ENCODE measurements around the gene METRN. TPM values are rescaled to one million over a fixed set of nuclear protein-coding genes. Genes with fewer than 3 reads are reported as not detected.
"Not testable (repeated sequence)": the region's sequence is repeated elsewhere in the genome, so short reads cannot be mapped to it uniquely, and the experiment has no call there.

METRN gene
- total RNA-seq, 4 donors from 2014 or later, result 56.5 to 143 (median 78.0) TPM

DNA sequence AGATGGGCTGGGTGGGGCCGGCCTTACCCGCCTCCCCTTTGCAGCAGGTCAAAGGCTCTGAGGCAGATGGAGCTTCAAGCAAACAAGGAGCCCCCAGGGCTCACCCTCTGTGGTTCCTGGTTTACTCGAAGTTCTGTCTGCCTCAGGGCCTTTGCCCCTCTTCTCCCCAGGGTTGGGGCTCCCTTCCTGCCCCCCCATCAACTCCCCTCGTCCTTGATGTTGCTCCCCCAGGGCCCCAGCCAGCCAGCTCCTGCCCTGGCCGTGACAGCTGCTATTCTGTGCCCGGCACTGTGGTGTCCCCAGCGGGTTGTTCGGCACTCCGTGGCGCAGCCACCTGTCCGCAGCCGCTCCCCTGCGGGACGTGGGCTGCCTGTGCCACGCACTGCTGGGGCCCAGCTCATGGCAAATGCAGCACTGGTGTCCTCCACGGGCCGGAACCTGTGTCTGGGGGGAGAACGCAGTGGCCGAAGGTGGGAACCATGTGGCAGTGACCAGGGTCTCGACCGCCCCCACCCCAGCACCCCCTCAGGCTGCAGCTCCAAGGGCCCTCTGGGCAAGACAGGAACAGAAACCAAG is 4.3 kb upstream of the METRN start:
- no peak for DNase-seq (ENCODE audit: extremely low spot score)
- H3K4me3 ChIP-seq, result no peak overlapping the region
- H3K9me3 ChIP-seq, result no peaks in the 10 kb centered on the region
- WGBS, result 75% methylated on average over 12 of the region's 21 CpGs
- no peak for TF ChIP-seq POLR2A (IDR thresholded peaks at IDR 0.05; ENCODE audit: low read depth)
- TF ChIP-seq, protein P1, sequence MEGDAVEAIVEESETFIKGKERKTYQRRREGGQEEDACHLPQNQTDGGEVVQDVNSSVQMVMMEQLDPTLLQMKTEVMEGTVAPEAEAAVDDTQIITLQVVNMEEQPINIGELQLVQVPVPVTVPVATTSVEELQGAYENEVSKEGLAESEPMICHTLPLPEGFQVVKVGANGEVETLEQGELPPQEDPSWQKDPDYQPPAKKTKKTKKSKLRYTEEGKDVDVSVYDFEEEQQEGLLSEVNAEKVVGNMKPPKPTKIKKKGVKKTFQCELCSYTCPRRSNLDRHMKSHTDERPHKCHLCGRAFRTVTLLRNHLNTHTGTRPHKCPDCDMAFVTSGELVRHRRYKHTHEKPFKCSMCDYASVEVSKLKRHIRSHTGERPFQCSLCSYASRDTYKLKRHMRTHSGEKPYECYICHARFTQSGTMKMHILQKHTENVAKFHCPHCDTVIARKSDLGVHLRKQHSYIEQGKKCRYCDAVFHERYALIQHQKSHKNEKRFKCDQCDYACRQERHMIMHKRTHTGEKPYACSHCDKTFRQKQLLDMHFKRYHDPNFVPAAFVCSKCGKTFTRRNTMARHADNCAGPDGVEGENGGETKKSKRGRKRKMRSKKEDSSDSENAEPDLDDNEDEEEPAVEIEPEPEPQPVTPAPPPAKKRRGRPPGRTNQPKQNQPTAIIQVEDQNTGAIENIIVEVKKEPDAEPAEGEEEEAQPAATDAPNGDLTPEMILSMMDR (IDR thresholded peaks at IDR 0.05), result no peak
- TF ChIP-seq EP300 (IDR thresholded peaks at IDR 0.05), result no peak
- H3K36me3 ChIP-seq, result no peaks in the 10 kb centered on the region
- no peak overlapping the region for H3K27ac ChIP-seq (replicated peaks in 1 of 4)
- H3K27me3 ChIP-seq, result peaks cover 0 to 75% (median 53%) of the 10 kb centered on the region in 4 donors
- H3K4me1 ChIP-seq, result peaks cover 15 to 54% (median 44%) of the 10 kb centered on the region in 4 donors
- intact Hi-C loops (cut with DNase I), result loop anchor here (1.0 to 2.0 kb wide), 2 partner anchors 32 to 75 kb away; no protein-coding TSS in a partner anchor

DNA sequence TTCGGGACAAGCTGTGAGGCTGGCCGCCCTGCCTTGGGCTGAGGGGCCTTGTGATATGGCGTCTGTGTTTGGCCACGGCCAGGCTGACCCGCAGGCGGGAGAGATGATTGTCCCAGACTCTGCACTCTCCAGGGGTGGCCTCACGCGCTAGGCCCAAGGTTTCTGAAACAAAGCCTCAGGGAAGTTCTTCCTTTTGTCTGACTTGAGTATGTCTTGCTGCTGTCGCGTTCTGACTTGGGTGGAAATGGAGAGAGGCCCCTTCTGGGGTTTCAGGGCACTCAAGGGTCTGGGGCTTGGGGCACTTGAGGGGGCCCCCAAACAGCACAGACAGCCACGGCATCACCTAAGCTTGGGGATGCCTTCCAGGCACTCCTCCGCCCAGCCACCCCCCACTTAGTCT is 3.8 kb upstream of the METRN start:
- TF ChIP-seq, protein P1 (IDR thresholded peaks at IDR 0.05), result no peak
- no peak for TF ChIP-seq POLR2A (IDR thresholded peaks at IDR 0.05; ENCODE audit: low read depth)
- TF ChIP-seq POLR2AphosphoS5 (IDR thresholded peaks at IDR 0.05), result no peak
- TF ChIP-seq EP300 (IDR thresholded peaks at IDR 0.05), result no peak
- Histone ChIP-seq H3K4me1 (peaks cover 17 to 56% (median 45%) of the 10 kb centered on the region in 4 donors), H3K4me3 (no peak overlapping the region), H3K36me3 (no peaks in the 10 kb centered on the region), H3K27me3 (peaks cover 0 to 71% (median 51%) of the 10 kb centered on the region in 4 donors), H3K9me3 (no peaks in the 10 kb centered on the region), H3K27ac (replicated peaks in 1 of 4) (no peak overlapping the region)
- no peak for DNase-seq (ENCODE audit: extremely low spot score)
- 74% methylated on average over 10 of the region's 12 CpGs for WGBS
- intact Hi-C loops (cut with DNase I), result loop anchor here (1.0 to 2.0 kb wide), 2 partner anchors 32 to 74 kb away; no protein-coding TSS in a partner anchor

DNA sequence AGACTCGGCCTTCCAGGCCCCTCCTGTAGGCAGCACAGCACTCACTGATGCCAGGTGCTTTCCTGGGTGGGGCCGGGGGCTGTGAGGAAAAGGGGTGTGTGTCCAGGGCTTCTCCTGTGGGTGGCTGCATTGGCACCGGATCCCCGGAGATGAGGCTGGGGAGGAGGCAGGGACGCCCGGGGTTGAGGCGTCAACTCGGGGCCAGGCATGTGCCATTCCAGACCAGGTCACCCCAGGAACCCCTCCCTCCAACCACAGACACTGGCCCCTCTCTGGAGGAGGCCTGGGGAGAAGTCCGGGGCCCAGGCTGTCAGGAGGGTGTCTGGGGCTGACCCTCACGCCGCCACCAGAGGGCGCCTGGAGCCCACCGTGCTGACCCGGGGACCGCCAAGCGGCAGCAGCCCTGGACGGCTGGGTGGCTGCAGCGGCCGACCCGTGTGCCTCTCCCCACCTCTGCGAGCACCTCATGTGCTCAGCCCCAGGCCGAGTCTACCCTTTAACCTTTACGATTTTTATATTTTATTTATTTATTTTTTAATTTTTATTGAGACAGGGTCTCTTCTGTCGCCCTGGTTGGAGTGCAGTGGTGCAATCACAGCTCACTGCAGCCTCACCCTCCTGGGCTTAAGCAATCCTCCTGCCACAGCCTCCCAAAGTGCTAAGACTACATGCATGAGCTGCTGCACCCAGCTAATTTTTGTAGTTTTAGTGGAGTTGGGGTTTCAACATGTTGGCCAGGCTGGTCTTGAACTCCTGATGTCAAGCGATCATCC is 3.2 kb upstream of the METRN start:
- WGBS, result 14% methylated on average over 14 of the region's 25 CpGs
- peaks cover 20 to 56% (median 45%) of the 10 kb centered on the region in 4 donors for H3K4me1 ChIP-seq
- DNase-seq (ENCODE audit: extremely low spot score), result no peak
- intact Hi-C loops (cut with DNase I), result loop anchor here (1.0 to 2.0 kb wide), 2 partner anchors 31 to 74 kb away; no protein-coding TSS in a partner anchor
- H3K9me3 ChIP-seq, result no peaks in the 10 kb centered on the region
- TF ChIP-seq EP300 (IDR thresholded peaks at IDR 0.05), result no peak
- TF ChIP-seq, protein P1 (IDR thresholded peaks at IDR 0.05), result peak; percentile 93 to 96 (median 94)
- peak in 1 of 2 donors; percentile 32 for TF ChIP-seq POLR2AphosphoS5 (IDR thresholded peaks at IDR 0.05)
- no peak for TF ChIP-seq POLR2A (IDR thresholded peaks at IDR 0.05; ENCODE audit: low read depth)
- peaks cover 0 to 65% (median 45%) of the 10 kb centered on the region in 4 donors for H3K27me3 ChIP-seq
- no peak overlapping the region for H3K4me3 ChIP-seq
- peaks cover 0 to under 1% (median 0%) of the 10 kb centered on the region in 4 donors for H3K36me3 ChIP-seq
- H3K27ac ChIP-seq (replicated peaks in 1 of 4), result no peak overlapping the region

DNA sequence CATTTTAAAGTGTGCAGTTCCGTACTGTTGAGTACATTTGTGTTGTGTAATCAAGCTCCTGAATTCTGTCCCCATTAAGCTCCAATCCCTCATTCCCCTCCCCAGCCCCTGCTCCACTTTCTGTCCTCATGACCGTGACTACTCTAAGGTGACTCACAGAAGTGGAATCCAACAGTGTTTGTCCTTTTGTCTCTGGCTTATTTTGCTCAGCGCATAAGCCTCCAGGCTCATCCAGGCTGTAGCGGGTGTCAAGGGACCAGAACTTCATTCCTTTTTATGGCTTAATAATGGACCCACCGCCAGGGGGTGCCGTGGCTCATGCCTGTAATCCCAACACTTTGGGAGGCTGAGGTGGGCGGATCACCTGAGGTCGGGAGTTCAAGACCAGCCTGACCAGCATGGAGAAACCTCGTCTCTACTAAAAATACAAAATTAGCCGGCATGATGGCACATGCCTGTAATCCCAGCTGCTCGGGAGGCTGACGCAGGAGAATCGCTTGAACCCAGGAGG is 2.1 kb upstream of the METRN start:
- Histone ChIP-seq H3K27me3 (peaks cover 0 to 54% (median 37%) of the 10 kb centered on the region in 4 donors), H3K4me1 (peaks cover 23 to 67% (median 51%) of the 10 kb centered on the region in 4 donors)
- H3K27ac ChIP-seq (replicated peaks in 1 of 4); intact Hi-C loops (cut with DNase I); DNase-seq (ENCODE audit: extremely low spot score); H3K4me3 ChIP-seq; H3K9me3 ChIP-seq; H3K36me3 ChIP-seq: not testable (repeated sequence)
- 58% methylated on average over 12 of the region's 13 CpGs for WGBS
- TF ChIP-seq, protein P1 (IDR thresholded peaks at IDR 0.05), result peak in 2 of 3 experiments; percentile 18 to 29
- peak in 1 of 2 donors; percentile 19 for TF ChIP-seq POLR2AphosphoS5 (IDR thresholded peaks at IDR 0.05)

All from esophagus muscularis mucosa (tissue), 4 donors.